HepG2 (cell line): ENCODE measurements around the gene MORF4L2. TPM values are rescaled to one million over a fixed set of nuclear protein-coding genes. Genes with fewer than 3 reads are reported as not detected.

Source experiments
- CSRNP1 ChIP-seq: sonication (generic); formaldehyde crosslinking; IDR thresholded peaks from 2 replicates; pipeline ENCODE4 v1.8.1; 2023; ENCODE audit warnings: mild to moderate bottlenecking, missing genetic modification reagents
- FOSL2 ChIP-seq: sonication (generic); formaldehyde crosslinking; IDR thresholded peaks from 2 replicates; pipeline ENCODE4 v1.4.0; 2020; ENCODE audit warnings: missing genetic modification reagents
- GPBP1L1 ChIP-seq: sonication (generic); formaldehyde crosslinking; IDR thresholded peaks from 2 replicates; pipeline ENCODE4 v1.5.0; 2020; ENCODE audit warnings: mild to moderate bottlenecking, missing genetic modification reagents
- KDM5B ChIP-seq: sonication (generic); formaldehyde crosslinking; IDR thresholded peaks from 2 replicates; pipeline ENCODE4 v1.4.0; 2020; ENCODE audit warnings: missing genetic modification reagents, mild to moderate bottlenecking, borderline replicate concordance
- MEIS2 ChIP-seq: sonication (generic); formaldehyde crosslinking; IDR thresholded peaks from 2 replicates; pipeline ENCODE4 v1.9.0; 2021; ENCODE audit warnings: mild to moderate bottlenecking, missing genetic modification reagents
- MYNN ChIP-seq: sonication (generic); formaldehyde crosslinking; IDR thresholded peaks from 2 replicates; pipeline ENCODE4 v1.4.0; 2020; ENCODE audit warnings: mild to moderate bottlenecking, low read depth, missing genetic modification reagents
- NFATC3 ChIP-seq: sonication (generic); formaldehyde crosslinking; IDR thresholded peaks from 2 replicates; pipeline ENCODE4 v1.5.1; 2020; ENCODE audit warnings: mild to moderate bottlenecking, missing genetic modification reagents
- NFYB ChIP-seq: sonication (generic); formaldehyde crosslinking; IDR thresholded peaks from 2 replicates; pipeline ENCODE4 v1.4.0; 2020; ENCODE audit warnings: missing genetic modification reagents
- PLRG1 ChIP-seq: fragments of 450-650 bp; conservative IDR thresholded peaks from 2 replicates; pipeline ENCODE4 v1.6.1; 2016
- PRDM10 ChIP-seq: sonication (generic); formaldehyde crosslinking; IDR thresholded peaks from 2 replicates; pipeline ENCODE4 v1.4.0; 2020; ENCODE audit warnings: low read depth, missing genetic modification reagents
- SOX5 ChIP-seq: IDR thresholded peaks from 2 replicates; pipeline ENCODE4 v1.6.1; 2016; ENCODE audit warnings: borderline replicate concordance
- STAT6 ChIP-seq: sonication (generic); formaldehyde crosslinking; IDR thresholded peaks from 2 replicates; pipeline ENCODE4 v1.4.0; 2020; ENCODE audit warnings: missing genetic modification reagents, mild to moderate bottlenecking, borderline replicate concordance
- SUZ12 ChIP-seq: fragments of 150-350 bp; IDR thresholded peaks from 2 replicates; pipeline ENCODE4 v1.6.1; 2014; ENCODE audit warnings: low read depth, low read length
- THAP8 ChIP-seq: sonication (generic); formaldehyde crosslinking; IDR thresholded peaks from 2 replicates; pipeline ENCODE4 v1.5.1; 2020; ENCODE audit warnings: missing genetic modification reagents, mild to moderate bottlenecking, borderline replicate concordance
- ZNF510 ChIP-seq: sonication (generic); formaldehyde crosslinking; IDR thresholded peaks from 2 replicates; pipeline ENCODE4 v1.4.0; 2020; ENCODE audit warnings: low read depth, mild to moderate bottlenecking, missing genetic modification reagents
- ZNF556 ChIP-seq: sonication (generic); formaldehyde crosslinking; IDR thresholded peaks from 2 replicates; pipeline ENCODE4 v1.4.0; 2020; ENCODE audit warnings: mild to moderate bottlenecking, missing genetic modification reagents, borderline replicate concordance
- ZNF839 ChIP-seq: sonication (generic); formaldehyde crosslinking; IDR thresholded peaks from 2 replicates; pipeline ENCODE4 v1.4.0; 2020; ENCODE audit warnings: missing genetic modification reagents, mild to moderate bottlenecking, borderline replicate concordance
- ZNF883 ChIP-seq: sonication (generic); formaldehyde crosslinking; IDR thresholded peaks from 2 replicates; pipeline ENCODE4 v1.5.1; 2020; ENCODE audit warnings: mild to moderate bottlenecking, missing genetic modification reagents; ENCODE audit errors: not compliant biosample characterization
- polyA plus RNA-seq, 8 experiments: library from polyadenylated mRNA; depleted of rRNA in 3 of 8; stranded (reverse) in 7 of 8; unstranded in 1 of 8; fragments of >200 nt; fragmentation: Illumina TruSeq in 4 of 8; extraction: Trizol in 4 of 8; gene quantifications; 2 replicates each; pipeline versions ENCODE4 v1.2.1 to v1.2.3, GENCODE V29; 2011 to 2016; ENCODE audit warnings: low read depth in 4 of 8, missing spikeins in 1 of 8, mixed read lengths in 1 of 8; ENCODE audit not compliant: insufficient read depth in 1 of 8
- total RNA-seq, 5 experiments: library from RNA; depleted of rRNA; stranded (reverse); fragments of >200 nt; fragmentation: Illumina TruSeq; extraction: Trizol; gene quantifications; 2 replicates each; pipeline ENCODE4 v1.2.3, GENCODE V29; 2016; ENCODE audit warnings: low read depth in 1 of 5

The MORF4L2 gene
- total and polyA plus RNA-seq, 2 of the 13 experiments (the other 11 are each of a cell fraction or from before 2014, with no cell fraction given) = 358 to 469 TPM

GRCh38 chrX:103629318-103630170 lies 57.0 kb downstream of the MORF4L2 start (continued):
- no peak for TF ChIP-seq GPBP1L1 (CRISPR knock-in tag)
- TF ChIP-seq KDM5B (CRISPR knock-in tag) = no peak; the same call in 1 of the 2 replicates
- no peak for TF ChIP-seq THAP8 (CRISPR knock-in tag)
- no peak for TF ChIP-seq STAT6
- no peak for TF ChIP-seq MEIS2
- TF ChIP-seq ZNF556 (CRISPR knock-in tag) = no peak; the same call in 1 of the 2 replicates
- 0 out of 2 replicates have a peak, but pooled peaks have one; percentile 24 for TF ChIP-seq NFATC3 (CRISPR knock-in tag)
- TF ChIP-seq ZNF839 (CRISPR knock-in tag) = no peak
- no peak for TF ChIP-seq PLRG1
- TF ChIP-seq MYNN (CRISPR knock-in tag) = no peak
- TF ChIP-seq PRDM10 (CRISPR knock-in tag) = no peak
- no peak for TF ChIP-seq SUZ12
- TF ChIP-seq ZNF510 = no peak
- TF ChIP-seq NFYB (CRISPR knock-in tag) = no peak
- no peak for TF ChIP-seq SOX5 (CRISPR knock-in tag)
- peak; percentile 55 for TF ChIP-seq ZNF883 (CRISPR knock-in tag)
- TF ChIP-seq FOSL2 (CRISPR knock-in tag) = 0 out of 2 replicates have a peak, but pooled peaks have one; percentile 11
- 0 out of 2 replicates have a peak, but pooled peaks have one; percentile 45 for TF ChIP-seq CSRNP1 (CRISPR knock-in tag)
